ENCODE data around the gene DNM3.

DNM3 gene

GRCh38 chr1:172168597-172168872 is 327.2 kb downstream of the DNM3 start:
- Histone ChIP-seq H3F3A (ENCODE audit: control insufficient read depth, insufficient read depth) (no peaks in the 10 kb centered on the region), H3K4me1 (ENCODE audit: control insufficient read depth, low read length) (no peaks in the 10 kb centered on the region), H3K27ac (ENCODE audit: low read depth, low read length) (no peak overlapping the region), H3K4me2 (ENCODE audit: low read length) (no peak overlapping the region), H3K27me3 (ENCODE audit: control insufficient read depth, low read length) (peaks cover 5% of the 10 kb centered on the region; the same call in 1 of the 2 replicates), H3K9me2 (replicated peaks; ENCODE audit: control insufficient read depth, low read length) (no peaks in the 10 kb centered on the region), H3K36me3 (ENCODE audit: control insufficient read depth, low read length) (no peaks in the 10 kb centered on the region), H3K4me3 (ENCODE audit: low read length) (no peak overlapping the region), H4K20me1 (ENCODE audit: control insufficient read depth, insufficient read depth, low read depth, low read length) (no peaks in the 10 kb centered on the region), H3K9me3 (ENCODE audit: control insufficient read depth, insufficient read depth, low read length) (no peaks in the 10 kb centered on the region), H3K79me2 (ENCODE audit: control insufficient read depth, low read length) (no peaks in the 10 kb centered on the region)
- no peak for TF ChIP-seq EZH2phosphoT487 (IDR thresholded peaks at IDR 0.05; ENCODE audit: borderline replicate concordance, low read length)

GRCh38 chr1:172169836-172170235 is 328.5 kb downstream of the DNM3 start:
- Histone ChIP-seq H3K4me1 (ENCODE audit: control insufficient read depth, low read length) (no peaks in the 10 kb centered on the region), H3K27ac (ENCODE audit: low read depth, low read length) (no peak overlapping the region), H3F3A (ENCODE audit: control insufficient read depth, insufficient read depth) (no peaks in the 10 kb centered on the region), H3K79me2 (ENCODE audit: control insufficient read depth, low read length) (no peaks in the 10 kb centered on the region), H3K9me3 (ENCODE audit: control insufficient read depth, insufficient read depth, low read length) (no peaks in the 10 kb centered on the region), H3K36me3 (ENCODE audit: control insufficient read depth, low read length) (no peaks in the 10 kb centered on the region), H3K9me2 (replicated peaks; ENCODE audit: control insufficient read depth, low read length) (no peaks in the 10 kb centered on the region), H4K20me1 (ENCODE audit: control insufficient read depth, insufficient read depth, low read depth, low read length) (no peaks in the 10 kb centered on the region), H3K4me2 (ENCODE audit: low read length) (no peak overlapping the region), H3K27me3 (ENCODE audit: control insufficient read depth, low read length) (peaks cover 5% of the 10 kb centered on the region; the same call in 1 of the 2 replicates), H3K4me3 (ENCODE audit: low read length) (no peak overlapping the region)
- no peak for TF ChIP-seq CTCF (IDR thresholded peaks at IDR 0.05; ENCODE audit: low read depth, low read length, poor library complexity, severe bottlenecking)
- TF ChIP-seq EZH2phosphoT487 (IDR thresholded peaks at IDR 0.05; ENCODE audit: borderline replicate concordance, low read length), result no peak

GRCh38 chr1:172172352-172172831 is 331.1 kb downstream of the DNM3 start:
- H3K9me3 ChIP-seq (ENCODE audit: control insufficient read depth, insufficient read depth, low read length), result no peaks in the 10 kb centered on the region
- no peaks in the 10 kb centered on the region for H3K9me2 ChIP-seq (replicated peaks; ENCODE audit: control insufficient read depth, low read length)
- no peaks in the 10 kb centered on the region for H3F3A ChIP-seq (ENCODE audit: control insufficient read depth, insufficient read depth)
- H3K79me2 ChIP-seq (ENCODE audit: control insufficient read depth, low read length), result no peaks in the 10 kb centered on the region
- no peaks in the 10 kb centered on the region for H3K4me1 ChIP-seq (ENCODE audit: control insufficient read depth, low read length)
- no peak overlapping the region for H3K27ac ChIP-seq (ENCODE audit: low read depth, low read length)
- no peaks in the 10 kb centered on the region for H3K36me3 ChIP-seq (ENCODE audit: control insufficient read depth, low read length)
- no peak overlapping the region for H3K4me2 ChIP-seq (ENCODE audit: low read length)
- TF ChIP-seq CTCF (IDR thresholded peaks at IDR 0.05; ENCODE audit: low read depth, low read length, poor library complexity, severe bottlenecking) (no peak), EZH2phosphoT487 (IDR thresholded peaks at IDR 0.05; ENCODE audit: borderline replicate concordance, low read length) (no peak)
- no peak overlapping the region for H3K4me3 ChIP-seq (ENCODE audit: low read length)
- no peaks in the 10 kb centered on the region for H4K20me1 ChIP-seq (ENCODE audit: control insufficient read depth, insufficient read depth, low read depth, low read length)
- H3K27me3 ChIP-seq (ENCODE audit: control insufficient read depth, low read length), result peaks cover 5% of the 10 kb centered on the region; the same call in 1 of the 2 replicates

- TF ChIP-seq EZH2phosphoT487 (IDR thresholded peaks at IDR 0.05; ENCODE audit: borderline replicate concordance, low read length), result no peak
- TF ChIP-seq CTCF (IDR thresholded peaks at IDR 0.05; ENCODE audit: low read depth, low read length, poor library complexity, severe bottlenecking), result no peak
These were observed 334.9 kb downstream of the DNM3 start for GRCh38 chr1:172176206-172176605.

More at GRCh38 chr1:172176206-172176605, 334.9 kb downstream of the DNM3 start:
- H4K20me1 ChIP-seq (ENCODE audit: control insufficient read depth, insufficient read depth, low read depth, low read length), result no peaks in the 10 kb centered on the region
- H3K27ac ChIP-seq (ENCODE audit: low read depth, low read length), result no peak overlapping the region
- H3K27me3 ChIP-seq (ENCODE audit: control insufficient read depth, low read length), result no peaks in the 10 kb centered on the region
- H3K36me3 ChIP-seq (ENCODE audit: control insufficient read depth, low read length), result no peaks in the 10 kb centered on the region
- no peak overlapping the region for H3K4me2 ChIP-seq (ENCODE audit: low read length)
- H3K9me3 ChIP-seq (ENCODE audit: control insufficient read depth, insufficient read depth, low read length), result no peaks in the 10 kb centered on the region
- H3K4me3 ChIP-seq (ENCODE audit: low read length), result no peak overlapping the region
- no peaks in the 10 kb centered on the region for H3K9me2 ChIP-seq (replicated peaks; ENCODE audit: control insufficient read depth, low read length)
- H3F3A ChIP-seq (ENCODE audit: control insufficient read depth, insufficient read depth), result no peaks in the 10 kb centered on the region
- no peaks in the 10 kb centered on the region for H3K79me2 ChIP-seq (ENCODE audit: control insufficient read depth, low read length)
- peaks cover 5% of the 10 kb centered on the region for H3K4me1 ChIP-seq (ENCODE audit: control insufficient read depth, low read length)

Data from DOHH2 (cell line).